PC-3 (cell line): ENCODE measurements around the gene ADCYAP1R1. TPM values are rescaled to one million over a fixed set of nuclear protein-coding genes. Genes with fewer than 3 reads are reported as not detected.

Experiments
- ATAC-seq: fragments of 200-7000 bp; cut with Tn5 transposase; 2 replicates; pipeline ENCODE4 v1.9.1; 2020; ENCODE audit warnings: mild to moderate bottlenecking, moderate library complexity
- BruUV-seq: library from RNA; stranded (reverse); fragments of 400-500 nt; replicated peaks from 2 replicates; lab custom pipeline; 2021; lab: Mats Ljungman, UMichigan
- CTCF ChIA-PET: fragments of 300-600 bp; sonication (Branson Sonifier 250); formaldehyde crosslinking; loops from one replicate; lab custom pipeline; 2022; ENCODE audit warnings: antibody characterized with exemption; lab: Charles Lee
- POLR2A ChIA-PET: fragments of 300-600 bp; sonication (Branson Sonifier 250); formaldehyde crosslinking; loops from one replicate; lab custom pipeline; 2022; ENCODE audit warnings: antibody characterized with exemption; ENCODE audit not compliant: unreplicated experiment; lab: Charles Lee
- DNase-seq: peaks from one replicate; pipeline ENCODE4 v3.0.0-alpha.2; 2015
- H2AFZ ChIP-seq: fragments of 300-600 bp; sonication (generic); 2 replicates; pipeline ENCODE4 v1.6.0; 2016; ENCODE audit warnings: antibody characterized with exemption, low read length
- H3F3A ChIP-seq: fragments of 300-600 bp; sonication (generic); one replicate; pipeline ENCODE4 v1.6.0; 2017; ENCODE audit warnings: antibody characterized with exemption, low read length, control low read depth, mild to moderate bottlenecking; ENCODE audit not compliant: unreplicated experiment
- H3K27ac ChIP-seq: fragments of 300-600 bp; sonication (generic); 2 replicates; pipeline ENCODE4 v1.5.1; 2016; ENCODE audit warnings: mild to moderate bottlenecking, low read length
- H3K27me3 ChIP-seq: fragments of 300-600 bp; sonication (generic); 2 replicates; pipeline ENCODE4 v1.6.1; 2016; ENCODE audit warnings: low read length, mixed read lengths
- H3K36me3 ChIP-seq: fragments of 300-600 bp; sonication (generic); 2 replicates; pipeline ENCODE4 v1.6.1; 2016; ENCODE audit warnings: low read depth, mixed run types, low read length, mixed read lengths
- H3K4me1 ChIP-seq: fragments of 300-600 bp; sonication (generic); 2 replicates; pipeline ENCODE4 v1.5.1; 2016; ENCODE audit warnings: low read length; ENCODE audit not compliant: insufficient read depth
- H3K4me2 ChIP-seq: fragments of 300-600 bp; sonication (generic); 2 replicates; pipeline ENCODE4 v1.6.0; 2016; ENCODE audit warnings: low read length
- H3K4me3 ChIP-seq: fragments of 300-600 bp; sonication (generic); 2 replicates; pipeline ENCODE4 v1.5.1; 2016; ENCODE audit warnings: mild to moderate bottlenecking, low read length, mixed read lengths
- H3K79me2 ChIP-seq: fragments of 300-600 bp; sonication (generic); 2 replicates; pipeline ENCODE4 v1.6.1; 2017; ENCODE audit warnings: low read length, mixed read lengths
- H3K9ac ChIP-seq: fragments of 300-600 bp; sonication (generic); 2 replicates; pipeline ENCODE4 v1.6.0; 2016; ENCODE audit warnings: mild to moderate bottlenecking, low read length
- H3K9me2 ChIP-seq: fragments of 300-600 bp; sonication (generic); replicated peaks from 2 replicates; pipeline ENCODE4 v1.6.1; 2016; ENCODE audit warnings: mixed run types, low read length, mixed read lengths
- H3K9me3 ChIP-seq: fragments of 300-600 bp; sonication (generic); 2 replicates; pipeline ENCODE4 v1.6.1; 2016; ENCODE audit warnings: low read length, mixed read lengths
- H4K20me1 ChIP-seq: fragments of 300-600 bp; sonication (generic); 2 replicates; pipeline ENCODE4 v1.6.1; 2016; ENCODE audit warnings: low read length, mixed read lengths
- EZH2 ChIP-seq: fragments of 300-600 bp; sonication (generic); IDR thresholded peaks from one replicate; pipeline ENCODE4 v1.6.1; 2017; ENCODE audit warnings: antibody characterized with exemption, mild to moderate bottlenecking, low read length; ENCODE audit not compliant: unreplicated experiment
- EZH2phosphoT487 ChIP-seq: fragments of 300-600 bp; sonication (generic); IDR thresholded peaks from 2 replicates; pipeline ENCODE4 v1.6.1; 2018; ENCODE audit warnings: mild to moderate bottlenecking, antibody characterized with exemption, low read length, borderline replicate concordance
- intact Hi-C: fragments of 100-400 bp; cut with micrococcal nuclease; formaldehyde crosslinking; loops from 2 replicates; pipeline ENCODE4 v1.9.0; 2023
- total RNA-seq: library from RNA; depleted of rRNA; stranded (reverse); fragments of >200 nt; gene quantifications from 2 replicates; pipeline ENCODE4 v1.2.3, GENCODE V29; 2014
- TF ChIP-seq, protein P1 (sequence below): fragments of 300-600 bp; sonication (generic); conservative IDR thresholded peaks from 2 replicates; pipeline ENCODE4 v1.5.1; 2017; ENCODE audit warnings: antibody characterized with exemption, low read depth, mild to moderate bottlenecking, low read length

ADCYAP1R1 gene
- total RNA-seq, 1 experiment from 2014 or later = not detected

DNA sequence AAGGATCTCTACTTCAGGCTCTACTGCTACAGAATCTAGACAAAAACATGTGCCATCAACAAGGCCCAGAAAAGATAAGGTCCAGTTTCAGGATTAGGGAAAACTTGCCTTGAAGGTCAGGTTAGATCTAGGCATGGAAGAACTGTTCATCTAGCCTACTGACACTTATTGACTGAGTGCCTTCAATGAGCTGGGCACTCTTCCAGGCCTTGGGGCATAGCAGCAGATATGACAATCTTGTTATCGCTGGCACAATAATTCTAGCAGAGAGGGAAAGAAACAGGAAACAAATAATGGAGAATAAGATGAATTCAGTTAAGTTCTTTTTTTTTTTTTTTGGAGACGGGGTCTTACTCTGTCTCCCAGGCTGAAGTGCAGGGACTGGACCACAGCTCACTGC, 71.6 kb downstream of the ADCYAP1R1 start:
- CTCF ChIA-PET = no interaction called here
- H3F3A ChIP-seq = no peaks in the 10 kb centered on the region
- TF ChIP-seq EZH2 (no peak), EZH2phosphoT487 (no peak)
- TF ChIP-seq, protein P1, sequence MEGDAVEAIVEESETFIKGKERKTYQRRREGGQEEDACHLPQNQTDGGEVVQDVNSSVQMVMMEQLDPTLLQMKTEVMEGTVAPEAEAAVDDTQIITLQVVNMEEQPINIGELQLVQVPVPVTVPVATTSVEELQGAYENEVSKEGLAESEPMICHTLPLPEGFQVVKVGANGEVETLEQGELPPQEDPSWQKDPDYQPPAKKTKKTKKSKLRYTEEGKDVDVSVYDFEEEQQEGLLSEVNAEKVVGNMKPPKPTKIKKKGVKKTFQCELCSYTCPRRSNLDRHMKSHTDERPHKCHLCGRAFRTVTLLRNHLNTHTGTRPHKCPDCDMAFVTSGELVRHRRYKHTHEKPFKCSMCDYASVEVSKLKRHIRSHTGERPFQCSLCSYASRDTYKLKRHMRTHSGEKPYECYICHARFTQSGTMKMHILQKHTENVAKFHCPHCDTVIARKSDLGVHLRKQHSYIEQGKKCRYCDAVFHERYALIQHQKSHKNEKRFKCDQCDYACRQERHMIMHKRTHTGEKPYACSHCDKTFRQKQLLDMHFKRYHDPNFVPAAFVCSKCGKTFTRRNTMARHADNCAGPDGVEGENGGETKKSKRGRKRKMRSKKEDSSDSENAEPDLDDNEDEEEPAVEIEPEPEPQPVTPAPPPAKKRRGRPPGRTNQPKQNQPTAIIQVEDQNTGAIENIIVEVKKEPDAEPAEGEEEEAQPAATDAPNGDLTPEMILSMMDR = no peak
- no peak overlapping the region for H3K9ac ChIP-seq
- H4K20me1 ChIP-seq = no peaks in the 10 kb centered on the region
- no peaks in the 10 kb centered on the region for H3K36me3 ChIP-seq
- H3K27ac ChIP-seq = no peak overlapping the region
- H3K9me2 ChIP-seq = no peaks in the 10 kb centered on the region
- DNase-seq (no peak), ATAC-seq (no peak)
- no peaks in the 10 kb centered on the region for H3K4me1 ChIP-seq
- no TSS peak for BruUV-seq
- no peaks in the 10 kb centered on the region for H3K9me3 ChIP-seq
- no peak overlapping the region for H3K4me2 ChIP-seq
- H3K27me3 ChIP-seq = peaks cover 17% of the 10 kb centered on the region
- intact Hi-C loops = no loop called here
- no peak overlapping the region for H3K4me3 ChIP-seq
- no peaks in the 10 kb centered on the region for H3K79me2 ChIP-seq
- no peak overlapping the region for H2AFZ ChIP-seq
- POLR2A ChIA-PET = no interaction called here

DNA sequence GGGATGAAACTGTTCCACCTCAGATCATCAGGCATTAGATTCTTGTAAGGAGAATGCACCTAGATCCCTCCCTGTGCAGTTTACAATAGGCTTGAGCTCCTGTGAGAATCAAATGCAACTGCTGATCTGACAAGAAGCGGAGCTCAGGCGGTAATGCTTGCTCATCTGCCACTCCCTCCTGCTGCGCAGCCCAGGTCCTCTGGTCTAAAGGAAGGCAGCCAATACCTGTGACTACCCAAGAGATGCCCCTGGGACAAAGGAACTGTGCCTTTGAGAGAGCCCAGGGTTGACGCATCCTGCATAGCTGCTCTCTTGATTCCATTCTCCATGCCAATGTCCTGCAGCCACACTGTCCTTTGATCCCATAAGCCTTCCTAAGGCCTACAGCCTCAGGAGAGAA, 73.1 kb downstream of the ADCYAP1R1 start:
- H3K27ac ChIP-seq = no peak overlapping the region
- ATAC-seq (no peak), DNase-seq (no peak)
- no peak overlapping the region for H2AFZ ChIP-seq
- TF ChIP-seq, protein P1 = no peak
- H3K4me2 ChIP-seq = no peak overlapping the region
- H3K9me3 ChIP-seq = no peaks in the 10 kb centered on the region
- no peak overlapping the region for H3K9ac ChIP-seq
- no peaks in the 10 kb centered on the region for H3K36me3 ChIP-seq
- H3K4me3 ChIP-seq = no peak overlapping the region
- H3K9me2 ChIP-seq = no peaks in the 10 kb centered on the region
- BruUV-seq = no TSS peak
- H3F3A ChIP-seq = no peaks in the 10 kb centered on the region
- no peaks in the 10 kb centered on the region for H3K4me1 ChIP-seq
- intact Hi-C loops = no loop called here
- H4K20me1 ChIP-seq = no peaks in the 10 kb centered on the region
- H3K27me3 ChIP-seq = peaks cover 23% of the 10 kb centered on the region
- no peaks in the 10 kb centered on the region for H3K79me2 ChIP-seq
- ChIA-PET CTCF (interaction anchor here (0.6 to 1.8 kb wide), 3 partner anchors 9 to 555 kb away, joined by 3 to 5 read pairs (median 3); no protein-coding TSS in a partner anchor), POLR2A (no interaction called here)

DNA sequence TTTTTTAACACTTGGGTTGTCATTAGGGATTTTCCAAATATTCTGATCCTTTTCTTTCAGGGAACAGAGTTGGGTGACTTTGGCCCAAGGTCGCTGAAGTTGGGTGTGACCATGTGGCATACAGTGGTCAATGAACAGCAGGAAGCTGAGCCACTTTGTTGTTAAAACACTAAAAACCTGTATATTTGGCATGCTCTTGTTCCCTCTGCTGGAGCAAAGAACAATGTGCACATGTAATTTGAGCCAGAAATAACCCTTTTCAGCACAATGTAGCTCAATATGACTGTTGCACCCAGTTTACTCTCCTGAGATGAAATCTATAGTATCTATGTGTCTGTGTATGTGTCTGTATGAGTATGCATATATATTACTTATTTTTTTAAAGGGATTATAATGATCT, 74.9 kb downstream of the ADCYAP1R1 start:
- Histone ChIP-seq H3F3A (no peaks in the 10 kb centered on the region), H2AFZ (no peak overlapping the region), H3K9me2 (no peaks in the 10 kb centered on the region), H3K9me3 (no peaks in the 10 kb centered on the region), H3K27ac (no peak overlapping the region), H3K27me3 (peaks cover 37% of the 10 kb centered on the region), H3K79me2 (no peaks in the 10 kb centered on the region), H3K4me1 (no peaks in the 10 kb centered on the region), H4K20me1 (no peaks in the 10 kb centered on the region), H3K4me2 (no peak overlapping the region), H3K36me3 (no peaks in the 10 kb centered on the region), H3K9ac (no peak overlapping the region), H3K4me3 (no peak overlapping the region)
- intact Hi-C loops = loop anchor here (1.0 kb wide), 1 partner anchor 144 kb away; no protein-coding TSS in a partner anchor
- ChIA-PET POLR2A (no interaction called here), CTCF (interaction anchor here (1.1 kb wide), 1 partner anchor 143 kb away, joined by 24 read pairs; no protein-coding TSS in a partner anchor)
- BruUV-seq = no TSS peak
- ATAC-seq (peak; percentile 70), DNase-seq (peak; percentile 43)
- TF ChIP-seq EZH2phosphoT487 (no peak), EZH2 (no peak)
- TF ChIP-seq, protein P1 = peak; percentile 59
